Type B pancreatic cell (in vitro differentiated cells): ENCODE results near the gene STK17A. TPM values are rescaled to one million over a fixed set of nuclear protein-coding genes. Genes with fewer than 3 reads are reported as not detected.
"Not testable (repeated sequence)": the region's sequence is repeated elsewhere in the genome, so short reads cannot be mapped to it uniquely, and the experiment has no call there.

Experiments used
- DNase-seq: peaks from one replicate; pipeline ENCODE4 v3.0.0; 2021; ENCODE audit warnings: mixed read lengths; ENCODE audit not compliant: unreplicated experiment; ENCODE audit errors: extremely low spot score
- H3K27ac Mint-ChIP-seq: 2 replicates; pipeline ENCODE4 v1.8.0; 2021; ENCODE audit warnings: mild to moderate bottlenecking, mixed read lengths
- H3K27me3 Mint-ChIP-seq: 2 replicates; pipeline ENCODE4 v1.8.0; 2021; ENCODE audit warnings: mixed read lengths
- H3K36me3 Mint-ChIP-seq: 2 replicates; pipeline ENCODE4 v1.8.0; 2021; ENCODE audit warnings: mixed read lengths
- H3K4me1 Mint-ChIP-seq: one replicate; pipeline ENCODE4 v1.8.0; 2021; ENCODE audit warnings: mixed read lengths; ENCODE audit not compliant: unreplicated experiment
- H3K4me3 Mint-ChIP-seq: 2 replicates; pipeline ENCODE4 v1.8.0; 2021; ENCODE audit warnings: mild to moderate bottlenecking, mixed read lengths
- H3K9me3 Mint-ChIP-seq: 2 replicates; pipeline ENCODE4 v1.8.0; 2021; ENCODE audit warnings: mixed read lengths
- CTCF ChIP-seq: fragments of 200-600 bp; sonication (generic); conservative IDR thresholded peaks from 2 replicates; pipeline ENCODE4 v1.5.0; 2021; ENCODE audit warnings: antibody characterized with exemption, mild to moderate bottlenecking
- total RNA-seq: library from RNA; stranded (reverse); gene quantifications from 2 replicates; pipeline ENCODE4 v1.2.1, GENCODE V29; 2021; ENCODE audit warnings: low replicate concordance

Gene STK17A
- total RNA-seq, 1 donor from 2014 or later = 11.0 TPM

GRCh38 chr7:43583424-43584194 is 701 bp downstream of the STK17A start:
- Mint-ChIP-seq H3K9me3 (peaks cover 6% of the 10 kb centered on the region), H3K27me3 (peaks cover 18% of the 10 kb centered on the region), H3K4me3 (peak overlapping the region; percentile 95), H3K27ac (peak overlapping the region; percentile 97), H3K4me1 (peaks cover 11% of the 10 kb centered on the region), H3K36me3 (no peaks in the 10 kb centered on the region)
- TF ChIP-seq CTCF = no peak
- peak; percentile 76 for DNase-seq

- Mint-ChIP-seq H3K4me3 (peak overlapping the region; percentile 95), H3K27me3 (peaks cover 18% of the 10 kb centered on the region), H3K36me3 (no peaks in the 10 kb centered on the region), H3K9me3 (peaks cover under 1% of the 10 kb centered on the region), H3K4me1 (peaks cover 11% of the 10 kb centered on the region), H3K27ac (peak overlapping the region; percentile 97)
- no peak for TF ChIP-seq CTCF
- no peak for DNase-seq
Measured at GRCh38 chr7:43584195-43584586, 1.3 kb downstream of the STK17A start.

GRCh38 chr7:43584733-43585132 is 1.8 kb downstream of the STK17A start:
- DNase-seq, H3K27ac Mint-ChIP-seq, H3K36me3 Mint-ChIP-seq, H3K9me3 Mint-ChIP-seq: not testable (repeated sequence)
- H3K4me3 Mint-ChIP-seq = peak overlapping the region; percentile 95
- peaks cover 18% of the 10 kb centered on the region for H3K27me3 Mint-ChIP-seq
- peaks cover 11% of the 10 kb centered on the region for H3K4me1 Mint-ChIP-seq

GRCh38 chr7:43585562-43585961 is 2.7 kb downstream of the STK17A start:
- H3K9me3 Mint-ChIP-seq = no peaks in the 10 kb centered on the region
- peaks cover 11% of the 10 kb centered on the region for H3K4me1 Mint-ChIP-seq
- H3K36me3 Mint-ChIP-seq = no peaks in the 10 kb centered on the region
- peak overlapping the region; percentile 59 for H3K4me3 Mint-ChIP-seq
- no peak for DNase-seq
- peak overlapping the region; percentile 46 for H3K27ac Mint-ChIP-seq
- H3K27me3 Mint-ChIP-seq = peaks cover 18% of the 10 kb centered on the region
- no peak for TF ChIP-seq CTCF

GRCh38 chr7:43586251-43586900 is 3.5 kb downstream of the STK17A start:
- no peak for TF ChIP-seq CTCF
- Mint-ChIP-seq H3K36me3 (no peaks in the 10 kb centered on the region), H3K9me3 (no peaks in the 10 kb centered on the region), H3K27ac (peak overlapping the region; percentile 53), H3K4me1 (peaks cover 16% of the 10 kb centered on the region), H3K4me3 (peak overlapping the region; percentile 72), H3K27me3 (peaks cover 10% of the 10 kb centered on the region)
- DNase-seq = no peak

GRCh38 chr7:43588477-43589132 is 5.7 kb downstream of the STK17A start:
- no peaks in the 10 kb centered on the region for H3K27me3 Mint-ChIP-seq
- H3K36me3 Mint-ChIP-seq = no peaks in the 10 kb centered on the region
- no peaks in the 10 kb centered on the region for H3K9me3 Mint-ChIP-seq
- peaks cover 23% of the 10 kb centered on the region for H3K4me1 Mint-ChIP-seq
- TF ChIP-seq CTCF = no peak
- no peak overlapping the region for H3K27ac Mint-ChIP-seq
- DNase-seq = no peak
- no peak overlapping the region for H3K4me3 Mint-ChIP-seq
